Mesenteric fat pad (tissue), 1 donor: ENCODE results near the gene HSPB9. TPM values are rescaled to one million over a fixed set of nuclear protein-coding genes. Genes with fewer than 3 reads are reported as not detected.
"Not testable (repeated sequence)": the region's sequence is repeated elsewhere in the genome, so short reads cannot be mapped to it uniquely, and the experiment has no call there.

Experiments
- DNase-seq: peaks from one replicate; pipeline ENCODE4 v3.0.0-alpha.2; 2020; ENCODE audit warnings: low spot score
- total RNA-seq: library from RNA; stranded (reverse); fragmentation: NEBNext Ultra II Directional; extraction: Animal tissue kit (Norgen Biotek cat#: 25700); gene quantifications from one replicate; pipeline ENCODE4 v1.2.1, GENCODE V29; 2021
- donor health status: DM: yes; HTN: yes; CAD: no.

The HSPB9 gene
- total RNA-seq, 1 donor from 2014 or later: not detected

GRCh38 chr17:42118545-42118944, 4.1 kb upstream of the HSPB9 start:
- DNase-seq: no peak

GRCh38 chr17:42119301-42119700, 3.3 kb upstream of the HSPB9 start:
- DNase-seq: no peak

- DNase-seq: no peak
These were observed 2.3 kb upstream of the HSPB9 start for GRCh38 chr17:42120161-42120769.

GRCh38 chr17:42120770-42121769, 1.5 kb upstream of the HSPB9 start, which contains the start of gene KAT2A:
TSS of gene KAT2A (minus strand) at chr17:42121367. CDS start at chr17:42121304, 63 bp downstream.
- peak; percentile 93 for DNase-seq

GRCh38 chr17:42124256-42124655, 1.7 kb downstream of the HSPB9 start:
- no peak for DNase-seq

GRCh38 chr17:42125565-42125964, 3.0 kb downstream of the HSPB9 start:
- no peak for DNase-seq

GRCh38 chr17:42126836-42127235, 4.2 kb downstream of the HSPB9 start:
- DNase-seq: no peak

GRCh38 chr17:42127414-42127813, 4.8 kb downstream of the HSPB9 start:
- no peak for DNase-seq

GRCh38 chr17:42129109-42129837, 6.7 kb downstream of the HSPB9 start:
- no peak for DNase-seq

GRCh38 chr17:42130310-42130936, 7.8 kb downstream of the HSPB9 start:
- no peak for DNase-seq

- DNase-seq: no peak
These were observed 8.6 kb downstream of the HSPB9 start for GRCh38 chr17:42131232-42131631.

- DNase-seq: no peak
These were observed 9.4 kb downstream of the HSPB9 start for GRCh38 chr17:42131981-42132432.

- DNase-seq: no peak
These were observed 10.3 kb downstream of the HSPB9 start for GRCh38 chr17:42132941-42133340.

- DNase-seq: no peak
These were observed 10.9 kb downstream of the HSPB9 start for GRCh38 chr17:42133461-42134041.

GRCh38 chr17:42135151-42135550, 12.5 kb downstream of the HSPB9 start:
- no peak for DNase-seq

- no peak for DNase-seq
These were observed 13.4 kb downstream of the HSPB9 start for GRCh38 chr17:42135664-42136653.

GRCh38 chr17:42136654-42137051, 14.0 kb downstream of the HSPB9 start:
- DNase-seq: no peak

- DNase-seq: no peak
These were observed 16.3 kb downstream of the HSPB9 start for GRCh38 chr17:42138749-42139492.

- not testable (repeated sequence) for DNase-seq
These were observed 18.1 kb downstream of the HSPB9 start for GRCh38 chr17:42140690-42141089.
